Stimulated activated CD4-positive, alpha-beta T cell treated with anti-CD3 and anti-CD28 coated beads, Interleukin-2, amount 100 ng/mL, for 24 hours (primary cell): Measurements from ENCODE around the gene CYP2W1.
A peak's percentile ranks its signal among the peaks of the same experiment; 100 is the strongest.
"Not testable (repeated sequence)": the region's sequence is repeated elsewhere in the genome, so short reads cannot be mapped to it uniquely, and the experiment has no call there.

ENCODE experiments used
- DNase-seq, 2 donors: peaks; one replicate each; pipeline ENCODE4 v3.0.0-alpha.2; 2020

Gene CYP2W1, protein sequence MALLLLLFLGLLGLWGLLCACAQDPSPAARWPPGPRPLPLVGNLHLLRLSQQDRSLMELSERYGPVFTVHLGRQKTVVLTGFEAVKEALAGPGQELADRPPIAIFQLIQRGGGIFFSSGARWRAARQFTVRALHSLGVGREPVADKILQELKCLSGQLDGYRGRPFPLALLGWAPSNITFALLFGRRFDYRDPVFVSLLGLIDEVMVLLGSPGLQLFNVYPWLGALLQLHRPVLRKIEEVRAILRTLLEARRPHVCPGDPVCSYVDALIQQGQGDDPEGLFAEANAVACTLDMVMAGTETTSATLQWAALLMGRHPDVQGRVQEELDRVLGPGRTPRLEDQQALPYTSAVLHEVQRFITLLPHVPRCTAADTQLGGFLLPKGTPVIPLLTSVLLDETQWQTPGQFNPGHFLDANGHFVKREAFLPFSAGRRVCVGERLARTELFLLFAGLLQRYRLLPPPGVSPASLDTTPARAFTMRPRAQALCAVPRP

DNA sequence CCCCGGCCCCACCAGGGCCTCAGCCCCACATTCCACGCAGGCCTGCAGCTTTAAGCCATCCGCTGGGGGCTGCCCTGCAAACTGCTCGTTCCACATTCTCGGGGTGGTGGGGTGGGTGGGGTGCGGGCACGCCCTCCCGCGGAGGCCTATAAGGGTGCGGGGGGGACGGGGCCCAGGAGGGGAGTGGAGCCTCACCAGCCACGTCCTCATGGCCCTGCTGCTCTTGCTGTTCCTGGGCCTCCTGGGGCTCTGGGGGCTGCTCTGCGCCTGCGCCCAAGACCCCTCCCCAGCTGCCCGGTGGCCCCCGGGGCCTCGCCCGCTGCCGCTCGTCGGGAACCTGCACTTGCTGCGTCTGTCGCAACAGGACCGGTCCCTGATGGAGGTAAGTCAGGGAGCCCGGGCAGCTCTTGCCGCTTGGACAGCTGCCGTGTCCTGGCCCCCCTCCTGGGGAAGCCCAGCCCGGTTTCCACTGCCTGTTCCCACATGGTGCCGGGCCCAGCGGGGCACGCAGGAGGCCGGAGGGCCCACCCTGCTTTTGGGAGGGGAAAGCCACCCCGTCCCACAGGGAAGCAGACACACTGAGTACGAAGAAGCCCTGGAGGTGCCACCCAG is at the start of gene CYP2W1:
Gene CYP2W1, plus strand, starts transcription at position 178 of the 612 bp plus-strand sequence. Its CDS starts 31 bp downstream, at position 209.
- no peak for DNase-seq

GRCh38 chr7:934469-935163 is 48.4 kb upstream of the CYP2W1 start:
- no peak for DNase-seq

DNA sequence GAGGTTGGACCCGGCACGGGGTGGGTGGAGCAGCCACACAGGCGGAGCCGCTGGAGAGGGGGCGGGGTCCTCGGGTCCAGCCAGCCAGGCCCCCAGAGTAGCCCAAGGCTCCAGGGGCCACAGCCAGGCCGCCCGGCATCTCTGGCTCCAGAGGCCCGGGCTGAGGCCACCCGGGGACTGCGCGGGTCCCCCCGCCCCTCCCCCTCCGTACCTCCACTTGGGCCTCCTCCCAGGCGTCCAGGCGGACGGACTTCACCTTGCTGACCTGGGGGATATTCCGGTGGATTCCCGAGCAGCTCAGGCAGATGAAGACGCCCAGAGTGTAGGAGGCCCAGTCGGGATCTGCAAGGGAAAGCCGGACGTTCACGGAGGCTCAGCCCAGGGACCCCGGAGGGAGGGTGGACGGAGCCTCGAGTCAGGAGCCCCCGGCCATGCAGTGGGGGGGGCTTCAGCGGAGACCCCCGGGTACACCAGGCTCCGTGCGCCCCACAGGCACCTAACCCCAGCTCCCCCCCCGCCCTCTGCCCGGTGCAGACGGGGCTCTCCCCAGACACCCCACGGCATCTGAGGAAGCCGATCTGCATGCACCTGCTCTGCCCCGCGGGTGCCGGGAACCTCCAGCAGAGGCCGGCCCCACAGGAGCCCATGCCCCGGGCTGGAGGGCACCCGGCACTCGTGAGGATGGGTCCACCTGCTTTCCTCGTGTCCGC is 47.7 kb upstream of the CYP2W1 start:
- DNase-seq = no peak

GRCh38 chr7:935874-936385 is 47.1 kb upstream of the CYP2W1 start:
- no peak for DNase-seq

- DNase-seq = peak; percentile 45 to 56
Observed at GRCh38 chr7:936386-937054, 46.5 kb upstream of the CYP2W1 start.

DNA sequence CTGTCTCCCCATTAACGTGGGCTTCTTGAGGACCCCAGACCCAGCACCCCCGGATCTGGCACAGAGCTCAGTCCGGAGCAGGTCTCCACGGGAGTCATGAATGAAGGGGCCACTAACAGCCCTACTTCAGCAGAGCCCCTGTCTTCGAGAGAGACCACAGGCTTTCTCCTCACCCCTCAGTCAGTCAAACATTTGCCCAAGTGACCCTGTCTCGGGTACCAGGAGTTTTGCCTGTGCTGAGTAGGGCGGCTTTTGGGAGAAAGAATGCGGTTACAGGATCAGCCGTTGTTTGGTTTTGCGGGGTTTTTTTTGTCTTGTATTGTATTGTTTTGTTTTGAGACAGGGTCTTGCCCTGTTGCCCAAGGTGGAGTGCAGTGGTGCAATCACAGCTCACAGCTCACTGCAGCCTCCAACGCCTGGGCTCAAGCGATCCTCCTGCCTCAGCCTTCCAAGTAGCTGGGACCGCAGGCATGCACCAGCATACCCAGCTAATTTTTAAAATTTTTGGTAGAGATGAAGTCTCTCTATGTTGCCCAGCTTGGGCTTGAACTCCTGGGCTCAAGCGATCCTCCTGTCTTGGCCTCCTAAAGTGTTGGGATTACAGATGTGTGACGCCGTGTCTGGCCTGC is 45.0 kb upstream of the CYP2W1 start:
- no peak for DNase-seq

GRCh38 chr7:938546-939185 is 44.3 kb upstream of the CYP2W1 start:
- DNase-seq = no peak

DNA sequence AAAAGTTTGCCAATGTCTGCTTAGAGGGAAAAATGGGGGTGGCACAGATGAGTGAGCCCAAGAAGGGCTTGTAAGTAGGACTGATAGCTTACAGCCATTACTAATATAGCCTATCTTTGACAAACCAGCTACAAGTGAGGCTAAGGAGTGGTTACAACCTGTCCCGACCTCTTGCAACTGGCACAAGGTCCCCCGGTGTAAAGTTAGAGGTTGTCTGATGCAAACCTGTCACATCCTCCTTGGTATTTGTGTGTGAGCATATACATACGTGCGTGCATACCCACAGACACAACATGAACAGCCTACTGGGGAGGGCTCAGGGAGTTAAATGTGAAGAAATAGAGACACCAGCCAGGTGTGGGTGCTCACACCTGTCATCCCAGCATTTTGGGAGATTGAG is 43.1 kb upstream of the CYP2W1 start:
- DNase-seq = no peak

GRCh38 chr7:940599-941408 is 42.2 kb upstream of the CYP2W1 start:
- DNase-seq = no peak

GRCh38 chr7:943793-944192 is 39.2 kb upstream of the CYP2W1 start:
- DNase-seq = not testable (repeated sequence)

- no peak for DNase-seq
Observed at GRCh38 chr7:944744-945143, 38.2 kb upstream of the CYP2W1 start.

- DNase-seq = no peak
Observed at GRCh38 chr7:945147-945555, 37.8 kb upstream of the CYP2W1 start.

GRCh38 chr7:945556-946255 is 37.3 kb upstream of the CYP2W1 start:
- DNase-seq = no peak

GRCh38 chr7:946256-946996 is 36.6 kb upstream of the CYP2W1 start:
- no peak for DNase-seq

- DNase-seq = no peak
Observed at GRCh38 chr7:947391-948210, 35.4 kb upstream of the CYP2W1 start.

DNA sequence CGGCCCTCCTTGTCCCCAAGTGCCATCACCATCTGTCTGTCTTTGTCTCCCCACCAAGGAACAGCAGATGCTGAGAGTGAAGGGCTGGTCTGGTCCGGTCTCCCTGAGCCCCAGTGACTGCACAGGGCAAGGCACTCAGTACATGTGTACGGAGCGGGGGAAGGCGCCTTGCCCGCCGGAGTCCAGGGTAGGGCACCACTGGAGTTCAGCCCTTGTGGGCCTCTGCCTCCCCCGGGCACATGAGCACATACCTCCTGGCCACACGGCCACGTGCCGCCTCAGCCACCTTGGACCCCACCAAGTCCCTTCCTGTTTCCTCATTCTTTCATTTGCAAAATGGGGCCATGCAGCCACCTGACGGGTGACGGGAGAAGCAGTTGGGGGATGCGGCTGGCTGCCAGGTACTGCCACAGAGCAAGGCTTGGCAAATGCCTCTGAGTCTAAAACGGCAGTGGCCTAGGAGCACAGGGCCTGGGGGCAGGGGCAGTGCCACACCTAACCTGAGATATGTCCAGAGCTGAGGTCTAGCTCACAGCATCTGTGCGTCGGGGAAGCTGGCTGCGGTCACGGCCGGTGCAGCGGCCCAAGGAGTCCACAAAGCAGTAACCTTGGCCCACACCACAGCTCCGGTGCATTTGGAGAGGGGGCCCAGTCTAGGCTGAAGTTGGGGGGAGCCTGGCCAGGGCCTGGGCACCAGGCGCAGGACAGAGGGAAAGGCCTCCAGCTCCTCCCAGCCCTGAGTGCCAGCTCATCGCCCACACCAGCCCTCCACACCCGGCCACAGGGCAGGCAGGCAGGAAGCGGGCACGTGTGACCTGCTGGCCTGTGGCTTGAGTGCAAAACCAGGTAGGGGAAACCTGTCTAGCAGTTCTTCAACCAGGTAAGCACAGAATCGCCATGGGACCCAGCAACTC is 33.7 kb upstream of the CYP2W1 start:
- no peak for DNase-seq
